H1 (cell line): ENCODE measurements around the gene ANO2. TPM values are rescaled to one million over a fixed set of nuclear protein-coding genes. Genes with fewer than 3 reads are reported as not detected.

Experiments used
- CBX5 ChIP-seq: fragments of 300-800, 300-1000 bp; sonication (generic); IDR thresholded peaks from 2 replicates; pipeline ENCODE4 v1.7.1; 2016; ENCODE audit warnings: antibody characterized with exemption, low read length, low read depth
- MAFK ChIP-seq: IDR thresholded peaks from 2 replicates; pipeline ENCODE4 v1.6.1; 2012; ENCODE audit warnings: low read depth, mild to moderate bottlenecking, improper control_type of control experiment, low read length
- POU5F1 ChIP-seq: IDR thresholded peaks from 2 replicates; pipeline ENCODE4 v1.6.1; 2011; ENCODE audit warnings: low read depth, mild to moderate bottlenecking, low read length, moderate library complexity
- RNF2 ChIP-seq: fragments of 200-900, 300-1000 bp; sonication (generic); IDR thresholded peaks from 2 replicates; pipeline ENCODE4 v1.7.1; 2016; ENCODE audit warnings: borderline replicate concordance, low read depth, mild to moderate bottlenecking, antibody characterized with exemption, low read length; ENCODE audit not compliant: poor library complexity, severe bottlenecking; ENCODE audit errors: missing control alignments
- SAP30 ChIP-seq: fragments of 300-600 bp; sonication (generic); IDR thresholded peaks from 2 replicates; pipeline ENCODE4 v1.7.1; 2012; ENCODE audit warnings: low read length, moderate library complexity, mild to moderate bottlenecking, inconsistent platforms; ENCODE audit not compliant: insufficient read depth, insufficient replicate concordance
- polyA plus RNA-seq, 7 experiments: library from polyadenylated mRNA; depleted of rRNA in 3 of 7; stranded (reverse) in 5 of 7; unstranded in 2 of 7; fragments of >200 nt in 5 of 7; fragments of 200-250 nt in 2 of 7; gene quantifications; 1 replicate in 5 of 7; 2 replicates in 1 of 7; 4 replicates in 1 of 7; pipeline versions ENCODE4 v1.2.1 to v1.2.3, GENCODE V29; 2011 to 2013; ENCODE audit warnings: missing spikeins in 2 of 7, mixed read lengths in 2 of 7
- total RNA-seq: library from RNA; stranded (reverse); fragmentation: NEBNext Ultra II Directional; extraction: Animal tissue kit (Norgen Biotek cat#: 25700); gene quantifications from 2 replicates; pipeline ENCODE4 v1.2.1, GENCODE V29; 2021
- TF ChIP-seq, protein P1 (sequence below): fragments of 300-600 bp; sonication (generic); IDR thresholded peaks from 2 replicates; pipeline ENCODE4 v1.7.1; 2012; ENCODE audit warnings: low read length, moderate library complexity, mild to moderate bottlenecking, inconsistent platforms; ENCODE audit not compliant: insufficient replicate concordance

ANO2 gene
- total and polyA plus RNA-seq, 2 of the 8 experiments (the other 6 are each of a cell fraction or from before 2014, with no cell fraction given), result 1.9 to 5.5 TPM

DNA sequence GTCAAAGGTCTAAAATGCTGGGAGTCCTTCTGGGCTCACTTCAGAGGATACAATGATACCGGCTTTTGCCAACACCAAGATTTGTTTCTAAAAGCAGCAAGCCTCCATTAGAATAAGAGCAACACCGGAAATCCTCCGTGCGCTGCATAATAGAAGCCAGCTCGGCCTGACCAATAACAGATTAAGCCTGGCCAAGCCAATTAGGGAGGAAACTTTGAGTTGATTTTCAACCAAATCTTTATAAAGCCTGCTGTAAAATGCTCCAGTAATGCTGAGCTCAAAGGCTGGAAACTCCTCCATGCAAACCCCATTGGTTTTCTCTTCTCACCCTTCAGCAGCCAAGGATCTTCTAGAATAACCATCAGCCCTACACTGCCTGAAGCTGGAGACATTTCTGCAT, 363.0 kb downstream of the ANO2 start (continued):
- TF ChIP-seq, protein P1, sequence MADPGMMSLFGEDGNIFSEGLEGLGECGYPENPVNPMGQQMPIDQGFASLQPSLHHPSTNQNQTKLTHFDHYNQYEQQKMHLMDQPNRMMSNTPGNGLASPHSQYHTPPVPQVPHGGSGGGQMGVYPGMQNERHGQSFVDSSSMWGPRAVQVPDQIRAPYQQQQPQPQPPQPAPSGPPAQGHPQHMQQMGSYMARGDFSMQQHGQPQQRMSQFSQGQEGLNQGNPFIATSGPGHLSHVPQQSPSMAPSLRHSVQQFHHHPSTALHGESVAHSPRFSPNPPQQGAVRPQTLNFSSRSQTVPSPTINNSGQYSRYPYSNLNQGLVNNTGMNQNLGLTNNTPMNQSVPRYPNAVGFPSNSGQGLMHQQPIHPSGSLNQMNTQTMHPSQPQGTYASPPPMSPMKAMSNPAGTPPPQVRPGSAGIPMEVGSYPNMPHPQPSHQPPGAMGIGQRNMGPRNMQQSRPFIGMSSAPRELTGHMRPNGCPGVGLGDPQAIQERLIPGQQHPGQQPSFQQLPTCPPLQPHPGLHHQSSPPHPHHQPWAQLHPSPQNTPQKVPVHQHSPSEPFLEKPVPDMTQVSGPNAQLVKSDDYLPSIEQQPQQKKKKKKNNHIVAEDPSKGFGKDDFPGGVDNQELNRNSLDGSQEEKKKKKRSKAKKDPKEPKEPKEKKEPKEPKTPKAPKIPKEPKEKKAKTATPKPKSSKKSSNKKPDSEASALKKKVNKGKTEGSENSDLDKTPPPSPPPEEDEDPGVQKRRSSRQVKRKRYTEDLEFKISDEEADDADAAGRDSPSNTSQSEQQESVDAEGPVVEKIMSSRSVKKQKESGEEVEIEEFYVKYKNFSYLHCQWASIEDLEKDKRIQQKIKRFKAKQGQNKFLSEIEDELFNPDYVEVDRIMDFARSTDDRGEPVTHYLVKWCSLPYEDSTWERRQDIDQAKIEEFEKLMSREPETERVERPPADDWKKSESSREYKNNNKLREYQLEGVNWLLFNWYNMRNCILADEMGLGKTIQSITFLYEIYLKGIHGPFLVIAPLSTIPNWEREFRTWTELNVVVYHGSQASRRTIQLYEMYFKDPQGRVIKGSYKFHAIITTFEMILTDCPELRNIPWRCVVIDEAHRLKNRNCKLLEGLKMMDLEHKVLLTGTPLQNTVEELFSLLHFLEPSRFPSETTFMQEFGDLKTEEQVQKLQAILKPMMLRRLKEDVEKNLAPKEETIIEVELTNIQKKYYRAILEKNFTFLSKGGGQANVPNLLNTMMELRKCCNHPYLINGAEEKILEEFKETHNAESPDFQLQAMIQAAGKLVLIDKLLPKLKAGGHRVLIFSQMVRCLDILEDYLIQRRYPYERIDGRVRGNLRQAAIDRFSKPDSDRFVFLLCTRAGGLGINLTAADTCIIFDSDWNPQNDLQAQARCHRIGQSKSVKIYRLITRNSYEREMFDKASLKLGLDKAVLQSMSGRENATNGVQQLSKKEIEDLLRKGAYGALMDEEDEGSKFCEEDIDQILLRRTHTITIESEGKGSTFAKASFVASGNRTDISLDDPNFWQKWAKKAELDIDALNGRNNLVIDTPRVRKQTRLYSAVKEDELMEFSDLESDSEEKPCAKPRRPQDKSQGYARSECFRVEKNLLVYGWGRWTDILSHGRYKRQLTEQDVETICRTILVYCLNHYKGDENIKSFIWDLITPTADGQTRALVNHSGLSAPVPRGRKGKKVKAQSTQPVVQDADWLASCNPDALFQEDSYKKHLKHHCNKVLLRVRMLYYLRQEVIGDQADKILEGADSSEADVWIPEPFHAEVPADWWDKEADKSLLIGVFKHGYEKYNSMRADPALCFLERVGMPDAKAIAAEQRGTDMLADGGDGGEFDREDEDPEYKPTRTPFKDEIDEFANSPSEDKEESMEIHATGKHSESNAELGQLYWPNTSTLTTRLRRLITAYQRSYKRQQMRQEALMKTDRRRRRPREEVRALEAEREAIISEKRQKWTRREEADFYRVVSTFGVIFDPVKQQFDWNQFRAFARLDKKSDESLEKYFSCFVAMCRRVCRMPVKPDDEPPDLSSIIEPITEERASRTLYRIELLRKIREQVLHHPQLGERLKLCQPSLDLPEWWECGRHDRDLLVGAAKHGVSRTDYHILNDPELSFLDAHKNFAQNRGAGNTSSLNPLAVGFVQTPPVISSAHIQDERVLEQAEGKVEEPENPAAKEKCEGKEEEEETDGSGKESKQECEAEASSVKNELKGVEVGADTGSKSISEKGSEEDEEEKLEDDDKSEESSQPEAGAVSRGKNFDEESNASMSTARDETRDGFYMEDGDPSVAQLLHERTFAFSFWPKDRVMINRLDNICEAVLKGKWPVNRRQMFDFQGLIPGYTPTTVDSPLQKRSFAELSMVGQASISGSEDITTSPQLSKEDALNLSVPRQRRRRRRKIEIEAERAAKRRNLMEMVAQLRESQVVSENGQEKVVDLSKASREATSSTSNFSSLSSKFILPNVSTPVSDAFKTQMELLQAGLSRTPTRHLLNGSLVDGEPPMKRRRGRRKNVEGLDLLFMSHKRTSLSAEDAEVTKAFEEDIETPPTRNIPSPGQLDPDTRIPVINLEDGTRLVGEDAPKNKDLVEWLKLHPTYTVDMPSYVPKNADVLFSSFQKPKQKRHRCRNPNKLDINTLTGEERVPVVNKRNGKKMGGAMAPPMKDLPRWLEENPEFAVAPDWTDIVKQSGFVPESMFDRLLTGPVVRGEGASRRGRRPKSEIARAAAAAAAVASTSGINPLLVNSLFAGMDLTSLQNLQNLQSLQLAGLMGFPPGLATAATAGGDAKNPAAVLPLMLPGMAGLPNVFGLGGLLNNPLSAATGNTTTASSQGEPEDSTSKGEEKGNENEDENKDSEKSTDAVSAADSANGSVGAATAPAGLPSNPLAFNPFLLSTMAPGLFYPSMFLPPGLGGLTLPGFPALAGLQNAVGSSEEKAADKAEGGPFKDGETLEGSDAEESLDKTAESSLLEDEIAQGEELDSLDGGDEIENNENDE, result no peak
- TF ChIP-seq RNF2 (no peak), POU5F1 (no peak), SAP30 (no peak), CBX5 (no peak), MAFK (no peak)
